H9 (cell line): ENCODE measurements around the gene VSTM2L. TPM values are rescaled to one million over a fixed set of nuclear protein-coding genes. Genes with fewer than 3 reads are reported as not detected.

Experiments used
- DNase-seq: peaks from one replicate; pipeline ENCODE4 v3.0.0-alpha.2; 2017
- H2AFZ ChIP-seq: one replicate; pipeline ENCODE4 v1.6.1; 2013; ENCODE audit warnings: mild to moderate bottlenecking, low read length, control low read depth, moderate library complexity
- H2AK5ac ChIP-seq: 2 replicates; pipeline ENCODE4 v1.6.1; 2013; ENCODE audit warnings: low read length, control low read depth, mixed read lengths; ENCODE audit not compliant: insufficient read length
- H2BK120ac ChIP-seq: one replicate; pipeline ENCODE4 v1.6.1; 2013; ENCODE audit warnings: low read depth, mild to moderate bottlenecking, low read length, control low read depth, inconsistent platforms; ENCODE audit not compliant: poor library complexity, severe bottlenecking
- H2BK12ac ChIP-seq: 2 replicates; pipeline ENCODE4 v1.6.1; 2013; ENCODE audit warnings: low read length, control low read depth, mixed read lengths, low read depth; ENCODE audit not compliant: insufficient read length
- H2BK15ac ChIP-seq: 2 replicates; pipeline ENCODE4 v1.6.1; 2013; ENCODE audit warnings: low read depth, low read length, control low read depth
- H2BK20ac ChIP-seq: one replicate; pipeline ENCODE4 v1.6.1; 2013; ENCODE audit warnings: low read depth, mild to moderate bottlenecking, low read length, control low read depth, inconsistent platforms; ENCODE audit not compliant: poor library complexity, severe bottlenecking
- H2BK5ac ChIP-seq: 2 replicates; pipeline ENCODE4 v1.6.1; 2013; ENCODE audit warnings: low read length, control low read depth, mixed read lengths; ENCODE audit not compliant: insufficient read length
- H3K14ac ChIP-seq: 2 replicates; pipeline ENCODE4 v1.6.1; 2013; ENCODE audit warnings: low read length, control low read depth; ENCODE audit not compliant: insufficient read depth
- H3K18ac ChIP-seq: 2 replicates; pipeline ENCODE4 v1.6.1; 2013; ENCODE audit warnings: low read depth, mild to moderate bottlenecking, mixed read lengths, low read length, control low read depth; ENCODE audit not compliant: insufficient read length
- H3K23ac ChIP-seq: 2 replicates; pipeline ENCODE4 v1.6.1; 2013; ENCODE audit warnings: low read length, control low read depth, mixed read lengths, low read depth; ENCODE audit not compliant: insufficient read length
- H3K23me2 ChIP-seq: 2 replicates; pipeline ENCODE4 v1.6.1; 2013; ENCODE audit warnings: low read depth, mild to moderate bottlenecking, mixed read lengths, low read length, control low read depth; ENCODE audit not compliant: insufficient read length, poor library complexity, severe bottlenecking
- H3K27ac ChIP-seq: 2 replicates; pipeline ENCODE4 v1.5.1; 2013; ENCODE audit warnings: low read length, control low read depth, mixed read lengths, low read depth; ENCODE audit not compliant: insufficient read length
- H3K27me3 ChIP-seq: 2 replicates; pipeline ENCODE4 v1.6.1; 2013; ENCODE audit warnings: low read length, control low read depth, inconsistent platforms; ENCODE audit not compliant: insufficient read depth
- H3K4ac ChIP-seq: 2 replicates; pipeline ENCODE4 v1.6.1; 2013; ENCODE audit warnings: low read depth, mild to moderate bottlenecking, control low read depth, inconsistent platforms, low read length, moderate library complexity
- H3K4me1 ChIP-seq: 2 replicates; pipeline ENCODE4 v1.6.1; 2013; ENCODE audit warnings: low read length, control low read depth, inconsistent platforms; ENCODE audit not compliant: insufficient read depth
- H3K4me2 ChIP-seq: 2 replicates; pipeline ENCODE4 v1.6.1; 2013; ENCODE audit warnings: low read length, control low read depth, mixed read lengths; ENCODE audit not compliant: insufficient read length, insufficient read depth
- H3K56ac ChIP-seq: 2 replicates; pipeline ENCODE4 v1.6.1; 2013; ENCODE audit warnings: low read depth, mild to moderate bottlenecking, mixed read lengths, low read length, control low read depth; ENCODE audit not compliant: insufficient read length
- H3K79me1 ChIP-seq: 2 replicates; pipeline ENCODE4 v1.6.1; 2013; ENCODE audit warnings: low read depth, mild to moderate bottlenecking, moderate library complexity, low read length, control low read depth, inconsistent platforms; ENCODE audit not compliant: insufficient read depth, poor library complexity, severe bottlenecking
- H3K79me2 ChIP-seq: 2 replicates; pipeline ENCODE4 v1.6.1; 2013; ENCODE audit warnings: low read length, control low read depth, inconsistent platforms; ENCODE audit not compliant: insufficient read depth
- H3K9ac ChIP-seq: 2 replicates; pipeline ENCODE4 v1.6.1; 2013; ENCODE audit warnings: low read length, control low read depth, mixed read lengths; ENCODE audit not compliant: insufficient read length; ENCODE audit errors: extremely low read depth
- H3K9me3 ChIP-seq: one replicate; pipeline ENCODE4 v1.6.1; 2013; ENCODE audit warnings: low read depth, low read length, inconsistent platforms; ENCODE audit not compliant: control insufficient read depth
- H3T11ph ChIP-seq: one replicate; pipeline ENCODE4 v1.6.1; 2013; ENCODE audit warnings: mild to moderate bottlenecking, low read length, control low read depth, inconsistent platforms
- H4K20me1 ChIP-seq: one replicate; pipeline ENCODE4 v1.6.1; 2013; ENCODE audit not compliant: control insufficient read depth, insufficient read length, insufficient read depth
- H4K5ac ChIP-seq: 2 replicates; pipeline ENCODE4 v1.6.1; 2013; ENCODE audit warnings: low read depth, mild to moderate bottlenecking, mixed read lengths, low read length, control low read depth; ENCODE audit not compliant: insufficient read length
- H4K8ac ChIP-seq: replicated peaks from 2 replicates; pipeline ENCODE4 v1.6.1; 2013; ENCODE audit warnings: low read length, control low read depth, mixed read lengths, low read depth; ENCODE audit not compliant: insufficient read length
- H4K91ac ChIP-seq: 2 replicates; pipeline ENCODE4 v1.6.1; 2013; ENCODE audit warnings: low read depth, mild to moderate bottlenecking, moderate library complexity, mixed read lengths, low read length, control low read depth; ENCODE audit not compliant: insufficient read length
- H3K27ac Mint-ChIP-seq, 3 experiments: 2 replicates in 2 of 3; 3 replicates in 1 of 3; pipeline ENCODE4 v1.8.0; 2020 to 2021; ENCODE audit warnings: mixed read lengths in 3 of 3, mild to moderate bottlenecking in 1 of 3, moderate library complexity in 1 of 3
- H3K27me3 Mint-ChIP-seq: 2 replicates; pipeline ENCODE4 v1.8.0; 2021; ENCODE audit warnings: low read depth, mild to moderate bottlenecking, moderate library complexity, mixed read lengths
- H3K36me3 Mint-ChIP-seq, 3 experiments: 2 replicates in 2 of 3; 3 replicates in 1 of 3; pipeline ENCODE4 v1.8.0; 2020 to 2021; ENCODE audit warnings: low read depth in 3 of 3, mixed read lengths in 3 of 3; ENCODE audit not compliant: insufficient read depth in 1 of 3
- H3K4me1 Mint-ChIP-seq, 2 experiments: 2 replicates each; pipeline ENCODE4 v1.8.0; 2020; ENCODE audit warnings: mixed read lengths in 2 of 2
- H3K4me3 Mint-ChIP-seq, 2 experiments: 2 replicates in 1 of 2; 3 replicates in 1 of 2; pipeline ENCODE4 v1.8.0; 2020 to 2021; ENCODE audit warnings: mild to moderate bottlenecking in 2 of 2, mixed read lengths in 2 of 2, moderate library complexity in 1 of 2
- H3K9me3 Mint-ChIP-seq, 2 experiments: 2 replicates in 1 of 2; 3 replicates in 1 of 2; pipeline ENCODE4 v1.8.0; 2020; ENCODE audit warnings: mild to moderate bottlenecking in 2 of 2, mixed read lengths in 2 of 2, moderate library complexity in 1 of 2
- WGBS: extraction: QIAGEN DNeasy Blood & Tissue Kit; methylation state at CpG from one replicate; pipeline ENCODE4 v1.1.7; 2013; ENCODE audit warnings: missing lambda C conversion rate, low lambda C conversion rate, mixed read lengths; ENCODE audit not compliant: insufficient read length; ENCODE audit errors: extremely low coverage; 5-methylcytosine and 5-hydroxymethylcytosine counted together
- total RNA-seq: library from RNA; stranded (reverse); gene quantifications from 2 replicates; pipeline ENCODE4 v1.2.1, GENCODE V29; 2021
- TF ChIP-seq, protein P1 (sequence below): fragments of 200-600 bp; sonication (generic); conservative IDR thresholded peaks from 3 replicates; pipeline ENCODE4 v1.8.0; 2021; ENCODE audit warnings: antibody characterized with exemption, mild to moderate bottlenecking

The VSTM2L gene
- total RNA-seq, 1 experiment from 2014 or later: 2.1 TPM

DNA sequence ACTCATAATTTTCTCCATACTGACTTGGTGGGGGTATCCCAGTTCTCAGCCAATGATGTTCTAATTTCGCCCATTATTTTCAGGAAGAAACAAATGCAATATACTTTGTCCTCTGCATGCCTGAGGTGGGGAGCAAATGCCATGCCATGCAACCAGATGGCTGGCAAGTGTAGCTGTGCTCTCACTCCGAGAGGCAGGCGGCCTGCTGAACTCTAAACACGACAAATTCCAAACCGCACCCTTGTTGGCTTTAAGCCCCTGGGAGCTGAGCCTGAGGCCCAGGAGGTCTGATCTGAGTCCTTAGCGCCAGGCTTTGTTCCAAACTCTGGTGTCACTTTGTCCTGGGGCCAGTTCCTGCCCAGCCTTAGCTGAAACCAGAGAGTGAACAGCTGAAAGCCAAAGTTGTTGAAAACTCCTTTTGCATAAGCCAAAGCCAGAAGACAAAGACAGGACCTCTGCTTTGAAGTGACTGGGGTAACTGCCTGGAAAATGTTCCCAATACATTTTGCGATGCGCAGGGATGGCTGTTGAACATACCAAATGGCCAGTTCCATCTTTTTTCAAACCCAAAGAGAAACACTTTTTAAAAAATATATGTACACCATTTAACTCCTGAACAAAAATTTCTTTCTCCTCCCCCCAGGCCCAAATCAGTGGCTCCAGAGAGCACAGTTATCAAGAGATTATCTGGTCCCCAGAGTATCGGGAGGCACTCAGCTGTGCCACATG is 84.1 kb downstream of the VSTM2L start:
- Histone ChIP-seq H2AFZ (no peak overlapping the region), H3K14ac (no peak overlapping the region), H2BK12ac (no peak overlapping the region), H3K27me3 (no peaks in the 10 kb centered on the region), H4K8ac (no peak overlapping the region), H3K4ac (no peak overlapping the region), H3K23ac (no peak overlapping the region), H3K23me2 (no peaks in the 10 kb centered on the region), H3K79me2 (no peaks in the 10 kb centered on the region), H2BK5ac (no peak overlapping the region), H2BK20ac (no peak overlapping the region), H3K4me1 (no peaks in the 10 kb centered on the region), H2AK5ac (no peak overlapping the region), H4K91ac (no peak overlapping the region), H3K56ac (no peak overlapping the region), H3K9ac (no peak overlapping the region), H3K9me3 (no peaks in the 10 kb centered on the region), H4K20me1 (no peaks in the 10 kb centered on the region), H3T11ph (no peak overlapping the region), H2BK120ac (no peak overlapping the region), H3K18ac (no peak overlapping the region), H3K27ac (no peak overlapping the region), H3K79me1 (no peaks in the 10 kb centered on the region), H4K5ac (no peak overlapping the region), H3K4me2 (no peak overlapping the region), H2BK15ac (no peak overlapping the region)
- Mint-ChIP-seq H3K27me3 (no peaks in the 10 kb centered on the region), H3K4me3 (no peak overlapping the region), H3K4me1 (peaks cover 0 to 9% of the 10 kb centered on the region in 2 experiments; a peak in 2 of 4 replicates), H3K36me3 (peaks cover 13 to 47% (median 39%) of the 10 kb centered on the region in 3 experiments; a peak in 6 of 7 replicates), H3K9me3 (no peaks in the 10 kb centered on the region), H3K27ac (no peak overlapping the region)
- no peak for DNase-seq
- TF ChIP-seq, protein P1, sequence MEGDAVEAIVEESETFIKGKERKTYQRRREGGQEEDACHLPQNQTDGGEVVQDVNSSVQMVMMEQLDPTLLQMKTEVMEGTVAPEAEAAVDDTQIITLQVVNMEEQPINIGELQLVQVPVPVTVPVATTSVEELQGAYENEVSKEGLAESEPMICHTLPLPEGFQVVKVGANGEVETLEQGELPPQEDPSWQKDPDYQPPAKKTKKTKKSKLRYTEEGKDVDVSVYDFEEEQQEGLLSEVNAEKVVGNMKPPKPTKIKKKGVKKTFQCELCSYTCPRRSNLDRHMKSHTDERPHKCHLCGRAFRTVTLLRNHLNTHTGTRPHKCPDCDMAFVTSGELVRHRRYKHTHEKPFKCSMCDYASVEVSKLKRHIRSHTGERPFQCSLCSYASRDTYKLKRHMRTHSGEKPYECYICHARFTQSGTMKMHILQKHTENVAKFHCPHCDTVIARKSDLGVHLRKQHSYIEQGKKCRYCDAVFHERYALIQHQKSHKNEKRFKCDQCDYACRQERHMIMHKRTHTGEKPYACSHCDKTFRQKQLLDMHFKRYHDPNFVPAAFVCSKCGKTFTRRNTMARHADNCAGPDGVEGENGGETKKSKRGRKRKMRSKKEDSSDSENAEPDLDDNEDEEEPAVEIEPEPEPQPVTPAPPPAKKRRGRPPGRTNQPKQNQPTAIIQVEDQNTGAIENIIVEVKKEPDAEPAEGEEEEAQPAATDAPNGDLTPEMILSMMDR: no peak
- no CpG with 5 or more reads among the region's 9 CpGs for WGBS
